Stimulated activated CD4-positive, alpha-beta T cell treated with anti-CD3 and anti-CD28 coated beads, Interleukin-1b, Interleukin-23, amount 100 ng/mL, for 24 hours (primary cell): ENCODE data around the gene PBX1.

ENCODE experiments used
- DNase-seq, 4 experiments: peaks; one replicate each; pipeline ENCODE4 v3.0.0-alpha.2; 2020; ENCODE audit warnings: low read depth in 4 of 4, low spot score in 1 of 4

Gene PBX1

GRCh38 chr1:164562947-164563520 lies 4.0 kb downstream of the PBX1 start:
- DNase-seq, result no peak

- DNase-seq, result no peak
Observed at GRCh38 chr1:164563721-164564360, 4.9 kb downstream of the PBX1 start.

GRCh38 chr1:164564378-164564777 lies 5.4 kb downstream of the PBX1 start:
- DNase-seq, result no peak

- DNase-seq, result no peak
Observed at GRCh38 chr1:164565357-164565756, 6.4 kb downstream of the PBX1 start.

GRCh38 chr1:164567774-164568173 lies 8.8 kb downstream of the PBX1 start:
- DNase-seq, result no peak

GRCh38 chr1:164569241-164569640 lies 10.3 kb downstream of the PBX1 start:
- no peak for DNase-seq

- DNase-seq, result no peak
Observed at GRCh38 chr1:164569866-164570265, 10.9 kb downstream of the PBX1 start.

GRCh38 chr1:164571333-164571732 lies 12.3 kb downstream of the PBX1 start:
- DNase-seq, result no peak

- no peak for DNase-seq
Observed at GRCh38 chr1:164575356-164575886, 16.4 kb downstream of the PBX1 start.

GRCh38 chr1:164576291-164577271 lies 17.6 kb downstream of the PBX1 start:
- DNase-seq, result no peak

- no peak for DNase-seq
Observed at GRCh38 chr1:164577291-164577690, 18.3 kb downstream of the PBX1 start.

GRCh38 chr1:164578479-164579200 lies 19.7 kb downstream of the PBX1 start:
- no peak for DNase-seq

GRCh38 chr1:164579381-164579780 lies 20.4 kb downstream of the PBX1 start:
- DNase-seq, result no peak

GRCh38 chr1:164581762-164582161 lies 22.8 kb downstream of the PBX1 start:
- no peak for DNase-seq

GRCh38 chr1:164583196-164583595 lies 24.2 kb downstream of the PBX1 start:
- DNase-seq, result no peak

- DNase-seq, result no peak
Observed at GRCh38 chr1:164583835-164584539, 25.0 kb downstream of the PBX1 start.

- no peak for DNase-seq
Observed at GRCh38 chr1:164586591-164586990, 27.6 kb downstream of the PBX1 start.

GRCh38 chr1:164587617-164588501 lies 28.9 kb downstream of the PBX1 start:
- no peak for DNase-seq

- DNase-seq, result no peak
Observed at GRCh38 chr1:164588516-164589341, 29.7 kb downstream of the PBX1 start.
